SK-N-SH treated with all-trans-retinoic acid at 6 μM for 48 hours (cell line): ENCODE results near the gene FAAP100.

Source experiments
- ARNTL ChIP-seq: fragments of 450-650 bp; formaldehyde crosslinking; IDR thresholded peaks from 2 replicates; pipeline ENCODE4 v1.5.0; 2020; ENCODE audit warnings: low read depth, mild to moderate bottlenecking, moderate library complexity, borderline replicate concordance
- CSDC2 ChIP-seq: fragments of 250-450 bp; sonication (Bioruptor Pico); IDR thresholded peaks from 2 replicates; pipeline ENCODE4 v1.5.0; 2020; ENCODE audit warnings: mild to moderate bottlenecking, moderate library complexity
- PATZ1 ChIP-seq: fragments of 250-450 bp; sonication (Bioruptor Pico); IDR thresholded peaks from 2 replicates; pipeline ENCODE4 v1.8.0; 2020; ENCODE audit warnings: mild to moderate bottlenecking, moderate library complexity, borderline replicate concordance
- RARB ChIP-seq: fragments of 250-450 bp; sonication (Bioruptor Pico); IDR thresholded peaks from 2 replicates; pipeline ENCODE4 v1.8.0; 2021; ENCODE audit warnings: mild to moderate bottlenecking, moderate library complexity
- SNAI2 ChIP-seq: fragments of 250-450 bp; sonication (Bioruptor Pico); IDR thresholded peaks from 2 replicates; pipeline ENCODE4 v1.5.0; 2020; ENCODE audit warnings: mild to moderate bottlenecking, moderate library complexity
- TSHZ2 ChIP-seq: fragments of 250-450 bp; sonication (Bioruptor Pico); IDR thresholded peaks from 2 replicates; pipeline ENCODE4 v1.5.0; 2020; ENCODE audit warnings: mild to moderate bottlenecking, moderate library complexity
- ZC3H10 ChIP-seq: fragments of 250-450 bp; sonication (Bioruptor Pico); IDR thresholded peaks from 2 replicates; pipeline ENCODE4 v1.5.1; 2021; ENCODE audit warnings: mild to moderate bottlenecking, moderate library complexity
- ZFP3 ChIP-seq: fragments of 250-450 bp; sonication (Bioruptor Pico); IDR thresholded peaks from 2 replicates; pipeline ENCODE4 v1.5.0; 2020; ENCODE audit warnings: mild to moderate bottlenecking, moderate library complexity
- ZNF8 ChIP-seq: fragments of 450-650 bp; formaldehyde crosslinking; IDR thresholded peaks from 2 replicates; pipeline ENCODE4 v1.5.0; 2020; ENCODE audit warnings: mild to moderate bottlenecking, moderate library complexity

- no peak for TF ChIP-seq ARNTL (CRISPR knock-in tag)
- TF ChIP-seq ZNF8 (CRISPR knock-in tag), result no peak
- no peak for TF ChIP-seq CSDC2 (CRISPR knock-in tag)
- TF ChIP-seq RARB (CRISPR knock-in tag), result no peak
- TF ChIP-seq PATZ1 (CRISPR knock-in tag), result no peak
- TF ChIP-seq TSHZ2 (CRISPR knock-in tag), result no peak
- no peak for TF ChIP-seq SNAI2 (CRISPR knock-in tag)
- TF ChIP-seq ZFP3 (CRISPR knock-in tag), result no peak
- TF ChIP-seq ZC3H10 (CRISPR knock-in tag), result no peak
These were observed 13.1 kb upstream of the FAAP100 start for GRCh38 chr17:81565231-81565630.
